Activated B cell treated with CpG ODN at 0.5 μM for 24 hours (primary cell): ENCODE measurements around the gene SERPINI2. TPM values are rescaled to one million over a fixed set of nuclear protein-coding genes. Genes with fewer than 3 reads are reported as not detected.

Experiments
- ATAC-seq: fragments of 200-7000 bp; cut with Tn5 transposase; one replicate; pipeline ENCODE4 v1.10.0; 2021; ENCODE audit warnings: low read depth, mild to moderate bottlenecking, moderate library complexity
- CTCF ChIA-PET: fragments of 350-600 bp; sonication (Branson Sonifier 250); formaldehyde crosslinking; loops from one replicate; lab custom pipeline; 2021; ENCODE audit warnings: antibody characterized with exemption; lab: Charles Lee
- POLR2A ChIA-PET: fragments of 350-600 bp; sonication (Branson Sonifier 250); formaldehyde crosslinking; loops from one replicate; lab custom pipeline; 2021; ENCODE audit warnings: antibody characterized with exemption; lab: Charles Lee
- DNase-seq: peaks from one replicate; pipeline ENCODE4 v3.0.0; 2022
- H3K27ac Mint-ChIP-seq: one replicate; pipeline ENCODE4 v1.8.0; 2020; ENCODE audit warnings: mixed read lengths
- H3K27me3 Mint-ChIP-seq: one replicate; pipeline ENCODE4 v1.8.0; 2021; ENCODE audit warnings: mixed read lengths
- H3K36me3 Mint-ChIP-seq: one replicate; pipeline ENCODE4 v1.8.0; 2021; ENCODE audit warnings: low read depth, mixed read lengths
- H3K4me1 Mint-ChIP-seq: one replicate; pipeline ENCODE4 v1.8.0; 2021; ENCODE audit warnings: mixed read lengths
- H3K4me3 Mint-ChIP-seq: one replicate; pipeline ENCODE4 v1.8.0; 2020; ENCODE audit warnings: mild to moderate bottlenecking, mixed read lengths
- H3K9me3 Mint-ChIP-seq: one replicate; pipeline ENCODE4 v1.8.0; 2020; ENCODE audit warnings: mixed read lengths
- intact Hi-C: fragments of 100-400 bp; cut with micrococcal nuclease; formaldehyde crosslinking; loops from one replicate; pipeline ENCODE4 v1.15.1; 2024
- total RNA-seq: library from RNA; stranded (reverse); gene quantifications from 2 replicates; pipeline ENCODE4 v1.2.3, GENCODE V29; 2022
- TF ChIP-seq, protein P1 (sequence below): fragments of 200-600 bp; IDR thresholded peaks from one replicate; pipeline ENCODE4 v1.8.0; 2022; ENCODE audit warnings: antibody characterized with exemption, mild to moderate bottlenecking

SERPINI2 gene
- total RNA-seq, 1 donor from 2014 or later, result not detected

DNA sequence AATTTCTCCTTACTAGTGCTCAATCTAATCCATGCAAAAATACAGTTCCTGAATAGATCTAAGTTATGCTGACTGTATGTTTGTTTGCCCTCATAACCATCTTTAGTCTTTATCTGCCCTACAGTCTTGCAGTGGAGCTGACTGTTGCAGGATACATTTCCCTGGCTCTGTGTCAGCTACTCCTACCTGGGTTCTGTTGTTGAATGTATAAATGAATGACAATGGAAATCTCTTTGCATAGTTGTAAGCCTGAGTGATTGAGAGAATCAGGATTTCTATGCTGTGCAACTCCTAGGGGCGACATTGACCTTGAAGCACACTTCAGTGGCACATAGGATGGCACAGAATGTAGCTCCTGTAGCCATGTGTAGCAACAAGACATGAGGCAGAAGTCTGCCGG is 77.8 kb downstream of the SERPINI2 start:
- intact Hi-C loops, result no loop called here
- no peaks in the 10 kb centered on the region for H3K9me3 Mint-ChIP-seq
- ChIA-PET CTCF (no interaction called here), POLR2A (no interaction called here)
- peaks cover 1% of the 10 kb centered on the region for H3K27me3 Mint-ChIP-seq
- TF ChIP-seq, protein P1, sequence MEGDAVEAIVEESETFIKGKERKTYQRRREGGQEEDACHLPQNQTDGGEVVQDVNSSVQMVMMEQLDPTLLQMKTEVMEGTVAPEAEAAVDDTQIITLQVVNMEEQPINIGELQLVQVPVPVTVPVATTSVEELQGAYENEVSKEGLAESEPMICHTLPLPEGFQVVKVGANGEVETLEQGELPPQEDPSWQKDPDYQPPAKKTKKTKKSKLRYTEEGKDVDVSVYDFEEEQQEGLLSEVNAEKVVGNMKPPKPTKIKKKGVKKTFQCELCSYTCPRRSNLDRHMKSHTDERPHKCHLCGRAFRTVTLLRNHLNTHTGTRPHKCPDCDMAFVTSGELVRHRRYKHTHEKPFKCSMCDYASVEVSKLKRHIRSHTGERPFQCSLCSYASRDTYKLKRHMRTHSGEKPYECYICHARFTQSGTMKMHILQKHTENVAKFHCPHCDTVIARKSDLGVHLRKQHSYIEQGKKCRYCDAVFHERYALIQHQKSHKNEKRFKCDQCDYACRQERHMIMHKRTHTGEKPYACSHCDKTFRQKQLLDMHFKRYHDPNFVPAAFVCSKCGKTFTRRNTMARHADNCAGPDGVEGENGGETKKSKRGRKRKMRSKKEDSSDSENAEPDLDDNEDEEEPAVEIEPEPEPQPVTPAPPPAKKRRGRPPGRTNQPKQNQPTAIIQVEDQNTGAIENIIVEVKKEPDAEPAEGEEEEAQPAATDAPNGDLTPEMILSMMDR, result no peak
- no peaks in the 10 kb centered on the region for H3K4me1 Mint-ChIP-seq
- H3K4me3 Mint-ChIP-seq, result no peak overlapping the region
- H3K27ac Mint-ChIP-seq, result no peak overlapping the region
- no peaks in the 10 kb centered on the region for H3K36me3 Mint-ChIP-seq
- DNase-seq (no peak), ATAC-seq (no peak)

GRCh38 chr3:167394003-167394402 is 79.8 kb downstream of the SERPINI2 start:
- Mint-ChIP-seq H3K27ac (no peak overlapping the region), H3K4me3 (no peak overlapping the region), H3K27me3 (peaks cover under 1% of the 10 kb centered on the region), H3K36me3 (no peaks in the 10 kb centered on the region), H3K9me3 (no peaks in the 10 kb centered on the region), H3K4me1 (no peaks in the 10 kb centered on the region)
- DNase-seq (no peak), ATAC-seq (no peak)
- intact Hi-C loops, result no loop called here
- ChIA-PET POLR2A (no interaction called here), CTCF (interaction anchor here (0.6 kb wide), 1 partner anchor 488 kb away, joined by 3 read pairs; no protein-coding TSS in a partner anchor)
- TF ChIP-seq, protein P1, result no peak

Other genes starting within 250 kb of the SERPINI2 start
- gene ZBBX, start 93.7 kb downstream of the SERPINI2 start, total RNA-seq, result not detected in 2 replicates
- gene WDR49, start 179.9 kb upstream of the SERPINI2 start, total RNA-seq, result 0.49 TPM in 2 replicates